ENCODE results near the gene TBC1D2. TPM values are rescaled to one million over a fixed set of nuclear protein-coding genes. Genes with fewer than 3 reads are reported as not detected.

TBC1D2 gene
- total and polyA plus RNA-seq, 2 donors (not counting 3 experiments of a cell fraction or from before 2014, with no cell fraction given), result 3.4 to 4.5 TPM

- Histone ChIP-seq H3K27me3 (ENCODE audit: control insufficient read depth in 2 of 2, insufficient read depth in 2 of 2, low read length in 2 of 2) (no peaks in the 10 kb centered on the region), H3K9me1 (replicated peaks; ENCODE audit: control insufficient read depth, extremely low read depth, insufficient read depth, low read length) (no peaks in the 10 kb centered on the region), H3K27ac (ENCODE audit: insufficient read depth, low read depth, low read length) (no peak overlapping the region), H3K79me2 (ENCODE audit: control insufficient read depth, insufficient read depth, low read length) (no peaks in the 10 kb centered on the region), H3K4me3 (replicated peaks in 1 of 3; ENCODE audit: insufficient read depth in 1 of 3, low read depth in 1 of 3, low read length in 3 of 3) (peak overlapping the region; percentile 19 to 73 (median 20)), H3K4me1 (ENCODE audit: control insufficient read depth, extremely low read depth, insufficient read depth, low read length) (no peaks in the 10 kb centered on the region), H4K20me1 (replicated peaks; ENCODE audit: control insufficient read depth, extremely low read depth, insufficient read depth, low read length) (no peaks in the 10 kb centered on the region), H3K36me3 (ENCODE audit: control insufficient read depth in 2 of 2, extremely low read depth in 1 of 2, insufficient read depth in 2 of 2, low read length in 2 of 2) (no peaks in the 10 kb centered on the region), H3K9ac (replicated peaks; ENCODE audit: extremely low read depth, insufficient read depth, low read length) (no peak overlapping the region), H3K4me2 (ENCODE audit: insufficient read depth, low read length) (peak overlapping the region; percentile 77), H3K9me3 (replicated peaks; ENCODE audit: control insufficient read depth, insufficient read depth, low read length) (no peaks in the 10 kb centered on the region), H2AFZ (ENCODE audit: low read depth, low read length) (peak overlapping the region; percentile 55)
- no TSS peak for BruUV-seq (replicated peaks)
- no peak for TF ChIP-seq GATA2 (IDR thresholded peaks at IDR 0.05; ENCODE audit: insufficient read depth, insufficient read length, low read depth, low read length)
- TF ChIP-seq FOS (IDR thresholded peaks at IDR 0.05; ENCODE audit: borderline replicate concordance, insufficient read depth, low read length), result no peak
- no peak for TF ChIP-seq MAX (IDR thresholded peaks at IDR 0.05; ENCODE audit: insufficient read depth, insufficient read length)
- TF ChIP-seq POLR2AphosphoS5 (IDR thresholded peaks at IDR 0.05; ENCODE audit: insufficient read depth, low read depth, low read length), result no peak
- FAIRE-seq (no peak), DNase-seq (ENCODE audit: low read depth, low spot score) (no peak)
- intact Hi-C loops (cut with micrococcal nuclease), result loop anchor here (1.0 to 5.0 kb wide), 4 partner anchors 73 to 270 kb away; partner anchors contain the start of genes ANP32B, TRIM14 and TRMO
- dilution Hi-C loops (cut with MboI; ENCODE audit: extremely low pct_ligation_motif_present, low sequenced_read_pairs), result no loop called here
- ChIA-PET CTCF (interaction anchor here (0.8 to 1.5 kb wide), 2 partner anchors 48 to 72 kb away, joined by 3 to 5 read pairs; no protein-coding TSS in a partner anchor), POLR2A (no interaction called here)
Observed at GRCh38 chr9:98191671-98192502, 63.6 kb downstream of the TBC1D2 start.

GRCh38 chr9:98191181-98191608 is 64.3 kb downstream of the TBC1D2 start:
- no peak overlapping the region for H3K27ac ChIP-seq (ENCODE audit: insufficient read depth, low read depth, low read length)
- H3K27me3 ChIP-seq (ENCODE audit: control insufficient read depth in 2 of 2, insufficient read depth in 2 of 2, low read length in 2 of 2), result no peaks in the 10 kb centered on the region
- H4K20me1 ChIP-seq (replicated peaks; ENCODE audit: control insufficient read depth, extremely low read depth, insufficient read depth, low read length), result no peaks in the 10 kb centered on the region
- dilution Hi-C loops (cut with MboI; ENCODE audit: extremely low pct_ligation_motif_present, low sequenced_read_pairs) (no loop called here), intact Hi-C loops (cut with micrococcal nuclease) (loop anchor here (5.0 kb wide), 2 partner anchors 119 to 269 kb away; partner anchors contain the start of gene TRMO)
- FAIRE-seq (no peak), DNase-seq (ENCODE audit: low read depth, low spot score) (no peak)
- TF ChIP-seq EZH2 (IDR thresholded peaks at IDR 0.05; ENCODE audit: borderline replicate concordance, low read depth, low read length, severe bottlenecking), result no peak
- no peak for TF ChIP-seq MYC (IDR thresholded peaks at IDR 0.05; ENCODE audit: low read depth, low read length)
- no peak overlapping the region for H3K4me2 ChIP-seq (ENCODE audit: insufficient read depth, low read length)
- H3K9me3 ChIP-seq (replicated peaks; ENCODE audit: control insufficient read depth, insufficient read depth, low read length), result no peaks in the 10 kb centered on the region
- no peaks in the 10 kb centered on the region for H3K9me1 ChIP-seq (replicated peaks; ENCODE audit: control insufficient read depth, extremely low read depth, insufficient read depth, low read length)
- H3K79me2 ChIP-seq (ENCODE audit: control insufficient read depth, insufficient read depth, low read length), result no peaks in the 10 kb centered on the region
- ChIA-PET POLR2A (no interaction called here), CTCF (interaction anchor here (1.2 kb wide), 1 partner anchor 70 kb away, joined by 6 read pairs; no protein-coding TSS in a partner anchor)
- no peak overlapping the region for H2AFZ ChIP-seq (ENCODE audit: low read depth, low read length)
- H3K36me3 ChIP-seq (ENCODE audit: control insufficient read depth in 2 of 2, extremely low read depth in 1 of 2, insufficient read depth in 2 of 2, low read length in 2 of 2), result no peaks in the 10 kb centered on the region
- BruUV-seq (replicated peaks), result no TSS peak
- no peaks in the 10 kb centered on the region for H3K4me1 ChIP-seq (ENCODE audit: control insufficient read depth, extremely low read depth, insufficient read depth, low read length)
- H3K4me3 ChIP-seq (replicated peaks in 1 of 3; ENCODE audit: insufficient read depth in 1 of 3, low read depth in 1 of 3, low read length in 3 of 3), result no peak overlapping the region
- no peak overlapping the region for H3K9ac ChIP-seq (replicated peaks; ENCODE audit: extremely low read depth, insufficient read depth, low read length)

Data from endothelial cell of umbilical vein (primary cell).